ENCODE results near the gene GALNTL6. TPM values are rescaled to one million over a fixed set of nuclear protein-coding genes. Genes with fewer than 3 reads are reported as not detected.
A peak's percentile ranks its signal among the peaks of the same experiment; 100 is the strongest.

Gene GALNTL6
- total RNA-seq, 1 experiment from 2014 or later, result not detected

DNA sequence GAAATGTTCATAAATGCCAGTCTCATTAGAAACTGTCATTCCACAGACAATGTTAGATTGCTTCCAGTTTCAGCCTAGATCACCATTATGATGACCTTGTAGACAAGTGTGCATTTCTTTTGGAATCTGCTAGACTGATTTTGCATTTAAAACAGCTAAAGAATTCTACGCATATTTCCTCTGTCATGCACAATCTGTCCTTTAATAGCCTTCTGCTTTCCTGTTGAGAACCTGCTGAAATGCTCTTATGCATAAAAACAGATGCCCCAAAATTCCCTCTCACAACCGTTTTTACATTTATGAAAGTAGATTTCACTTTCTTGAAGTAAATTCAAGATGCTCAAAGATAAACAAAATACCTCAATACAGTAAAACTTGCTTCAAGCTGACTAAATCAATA lies 673.3 kb downstream of the GALNTL6 start:
- Histone ChIP-seq H3K79me2 (ENCODE audit: low read depth) (no peaks in the 10 kb centered on the region), H2AFZ (no peak overlapping the region), H3K9me3 (ENCODE audit: insufficient read depth, low read depth) (no peaks in the 10 kb centered on the region), H3K4me3 (no peak overlapping the region), H3K27me3 (ENCODE audit: insufficient read depth, low read depth) (no peaks in the 10 kb centered on the region), H3K27ac (no peak overlapping the region), H3K4me1 (replicated peaks; ENCODE audit: insufficient read depth) (no peaks in the 10 kb centered on the region), H3F3A (ENCODE audit: insufficient read depth, low read depth) (no peaks in the 10 kb centered on the region), H3K4me2 (no peak overlapping the region), H3K9me2 (ENCODE audit: insufficient read depth) (no peaks in the 10 kb centered on the region), H4K20me1 (ENCODE audit: insufficient read depth) (no peaks in the 10 kb centered on the region), H3K36me3 (ENCODE audit: low read depth) (no peaks in the 10 kb centered on the region)
- DNase-seq, result no peak
- no peak for TF ChIP-seq EZH2 (IDR thresholded peaks at IDR 0.05; ENCODE audit: low read depth)
- TF ChIP-seq CTCF (conservative IDR thresholded peaks at IDR 0.05), result no peak
- ChIA-PET POLR2A (ENCODE audit: unreplicated experiment) (no interaction called here), CTCF (no interaction called here)
- intact Hi-C loops (cut with micrococcal nuclease; ENCODE audit: unreplicated experiment), result no loop called here
- BruUV-seq (replicated peaks), result no TSS peak

DNA sequence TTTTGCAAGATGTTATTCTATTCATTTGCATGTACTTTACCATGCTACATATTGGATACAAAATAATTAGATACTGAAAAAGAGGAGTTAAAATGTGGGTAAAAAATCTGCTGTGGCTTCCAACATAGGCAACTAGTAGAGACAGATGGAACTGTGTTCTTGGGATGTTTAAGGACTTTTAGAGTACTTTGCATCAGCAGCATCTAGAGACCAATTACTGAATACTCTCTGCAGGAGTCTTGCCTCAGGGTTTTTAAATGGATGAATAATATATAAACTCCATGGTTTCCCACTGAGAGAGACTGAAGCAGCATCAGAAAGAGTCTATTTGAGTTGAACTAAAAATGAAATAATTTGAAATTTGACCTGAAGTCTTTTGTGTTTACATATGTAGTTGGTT lies 676.7 kb downstream of the GALNTL6 start:
- Histone ChIP-seq H3K4me3 (no peak overlapping the region), H2AFZ (no peak overlapping the region), H3K4me2 (no peak overlapping the region), H3K36me3 (ENCODE audit: low read depth) (no peaks in the 10 kb centered on the region), H3K4me1 (replicated peaks; ENCODE audit: insufficient read depth) (no peaks in the 10 kb centered on the region), H3K79me2 (ENCODE audit: low read depth) (no peaks in the 10 kb centered on the region), H3K27me3 (ENCODE audit: insufficient read depth, low read depth) (no peaks in the 10 kb centered on the region), H3K9me3 (ENCODE audit: insufficient read depth, low read depth) (no peaks in the 10 kb centered on the region), H3F3A (ENCODE audit: insufficient read depth, low read depth) (no peaks in the 10 kb centered on the region), H4K20me1 (ENCODE audit: insufficient read depth) (no peaks in the 10 kb centered on the region), H3K9me2 (ENCODE audit: insufficient read depth) (no peaks in the 10 kb centered on the region), H3K27ac (no peak overlapping the region)
- intact Hi-C loops (cut with micrococcal nuclease; ENCODE audit: unreplicated experiment), result no loop called here
- TF ChIP-seq EZH2 (IDR thresholded peaks at IDR 0.05; ENCODE audit: low read depth), result no peak
- TF ChIP-seq CTCF (conservative IDR thresholded peaks at IDR 0.05), result no peak
- POLR2A ChIA-PET (ENCODE audit: unreplicated experiment), result no interaction called here
- BruUV-seq (replicated peaks), result no TSS peak
- CTCF ChIA-PET, result no interaction called here
- no peak for DNase-seq

DNA sequence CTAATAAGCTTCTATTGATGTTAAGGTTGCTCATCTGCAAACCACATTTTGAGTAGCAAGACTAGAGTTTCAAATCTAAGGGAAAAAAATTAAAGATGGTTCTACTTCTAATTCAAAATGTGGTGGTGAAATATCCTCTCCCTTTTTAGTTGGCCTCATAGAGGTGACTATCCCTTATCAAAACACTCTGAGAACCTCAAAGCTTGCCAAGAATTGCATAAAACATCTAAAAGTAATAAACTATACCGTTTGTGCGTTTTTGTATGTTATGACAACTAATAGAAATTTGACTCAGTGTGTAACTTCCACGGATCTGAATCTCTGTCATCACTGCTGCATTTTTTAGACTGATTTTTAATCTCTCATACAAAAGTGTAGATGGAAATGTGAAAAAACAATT lies 682.6 kb downstream of the GALNTL6 start:
- Histone ChIP-seq H3K9me2 (ENCODE audit: insufficient read depth) (no peaks in the 10 kb centered on the region), H3K4me3 (no peak overlapping the region), H3K9me3 (ENCODE audit: insufficient read depth, low read depth) (no peaks in the 10 kb centered on the region), H2AFZ (no peak overlapping the region), H3K27me3 (ENCODE audit: insufficient read depth, low read depth) (no peaks in the 10 kb centered on the region), H3K4me1 (replicated peaks; ENCODE audit: insufficient read depth) (no peaks in the 10 kb centered on the region), H4K20me1 (ENCODE audit: insufficient read depth) (no peaks in the 10 kb centered on the region), H3K27ac (no peak overlapping the region), H3K79me2 (ENCODE audit: low read depth) (no peaks in the 10 kb centered on the region), H3F3A (ENCODE audit: insufficient read depth, low read depth) (no peaks in the 10 kb centered on the region), H3K36me3 (ENCODE audit: low read depth) (no peaks in the 10 kb centered on the region), H3K4me2 (no peak overlapping the region)
- CTCF ChIA-PET, result no interaction called here
- intact Hi-C loops (cut with micrococcal nuclease; ENCODE audit: unreplicated experiment), result no loop called here
- TF ChIP-seq CTCF (conservative IDR thresholded peaks at IDR 0.05) (no peak), EZH2 (IDR thresholded peaks at IDR 0.05; ENCODE audit: low read depth) (no peak)
- POLR2A ChIA-PET (ENCODE audit: unreplicated experiment), result no interaction called here
- no TSS peak for BruUV-seq (replicated peaks)
- DNase-seq, result peak in 1 of 2 experiments; percentile 23
